HepG2 (cell line): ENCODE data around the gene MYO18B. TPM values are rescaled to one million over a fixed set of nuclear protein-coding genes. Genes with fewer than 3 reads are reported as not detected.

ENCODE experiments used
- MIER3 ChIP-seq: IDR thresholded peaks from 2 replicates; pipeline ENCODE4 v1.6.1; 2016; ENCODE audit warnings: missing compliant biosample characterization, borderline replicate concordance
- NCOA2 ChIP-seq: sonication (generic); formaldehyde crosslinking; IDR thresholded peaks from 2 replicates; pipeline ENCODE4 v1.8.0; 2022; ENCODE audit warnings: inconsistent platforms
- NFYB ChIP-seq: sonication (generic); formaldehyde crosslinking; IDR thresholded peaks from 2 replicates; pipeline ENCODE4 v1.4.0; 2020; ENCODE audit warnings: missing genetic modification reagents
- SOX6 ChIP-seq, 2 experiments: fragments of 450-650 bp in 1 of 2; sonication (generic) in 1 of 2; formaldehyde crosslinking in 1 of 2; IDR thresholded peaks; 2 replicates each; pipeline versions ENCODE4 v1.4.0 to v1.6.1; 2017 to 2020; ENCODE audit warnings: antibody characterized with exemption in 1 of 2, mild to moderate bottlenecking in 1 of 2, missing genetic modification reagents in 1 of 2
- ZNF615 ChIP-seq: sonication (generic); formaldehyde crosslinking; IDR thresholded peaks from 2 replicates; pipeline ENCODE4 v1.5.0; 2020; ENCODE audit warnings: mild to moderate bottlenecking, missing genetic modification reagents, borderline replicate concordance
- ZNF841 ChIP-seq: sonication (generic); formaldehyde crosslinking; IDR thresholded peaks from 2 replicates; pipeline ENCODE4 v1.8.1; 2023; ENCODE audit warnings: missing genetic modification reagents, borderline replicate concordance
- polyA plus RNA-seq, 8 experiments: library from polyadenylated mRNA; depleted of rRNA in 3 of 8; stranded (reverse) in 7 of 8; unstranded in 1 of 8; fragments of >200 nt; fragmentation: Illumina TruSeq in 4 of 8; extraction: Trizol in 4 of 8; gene quantifications; 2 replicates each; pipeline versions ENCODE4 v1.2.1 to v1.2.3, GENCODE V29; 2011 to 2016; ENCODE audit warnings: low read depth in 4 of 8, missing spikeins in 1 of 8, mixed read lengths in 1 of 8; ENCODE audit not compliant: insufficient read depth in 1 of 8
- total RNA-seq, 5 experiments: library from RNA; depleted of rRNA; stranded (reverse); fragments of >200 nt; fragmentation: Illumina TruSeq; extraction: Trizol; gene quantifications; 2 replicates each; pipeline ENCODE4 v1.2.3, GENCODE V29; 2016; ENCODE audit warnings: low read depth in 1 of 5
- TF ChIP-seq, protein P1 (sequence below): sonication (generic); formaldehyde crosslinking; IDR thresholded peaks from one replicate; pipeline ENCODE4 v1.5.1; 2020; ENCODE audit warnings: mild to moderate bottlenecking, missing genetic modification reagents; ENCODE audit errors: not compliant biosample characterization
- TF ChIP-seq, protein P2 (sequence below): sonication (generic); formaldehyde crosslinking; IDR thresholded peaks from 2 replicates; pipeline ENCODE4 v1.4.0; 2020; ENCODE audit warnings: mild to moderate bottlenecking, missing genetic modification reagents, borderline replicate concordance
- TF ChIP-seq, protein P3 (sequence below): sonication (generic); formaldehyde crosslinking; IDR thresholded peaks from 2 replicates; pipeline ENCODE4 v1.8.0; 2022; ENCODE audit warnings: missing genetic modification reagents, low read depth, mild to moderate bottlenecking, borderline replicate concordance

MYO18B gene
- total and polyA plus RNA-seq, 2 of the 13 experiments (the other 11 are each of a cell fraction or from before 2014, with no cell fraction given), result 0.01 TPM; not detected in 1

DNA sequence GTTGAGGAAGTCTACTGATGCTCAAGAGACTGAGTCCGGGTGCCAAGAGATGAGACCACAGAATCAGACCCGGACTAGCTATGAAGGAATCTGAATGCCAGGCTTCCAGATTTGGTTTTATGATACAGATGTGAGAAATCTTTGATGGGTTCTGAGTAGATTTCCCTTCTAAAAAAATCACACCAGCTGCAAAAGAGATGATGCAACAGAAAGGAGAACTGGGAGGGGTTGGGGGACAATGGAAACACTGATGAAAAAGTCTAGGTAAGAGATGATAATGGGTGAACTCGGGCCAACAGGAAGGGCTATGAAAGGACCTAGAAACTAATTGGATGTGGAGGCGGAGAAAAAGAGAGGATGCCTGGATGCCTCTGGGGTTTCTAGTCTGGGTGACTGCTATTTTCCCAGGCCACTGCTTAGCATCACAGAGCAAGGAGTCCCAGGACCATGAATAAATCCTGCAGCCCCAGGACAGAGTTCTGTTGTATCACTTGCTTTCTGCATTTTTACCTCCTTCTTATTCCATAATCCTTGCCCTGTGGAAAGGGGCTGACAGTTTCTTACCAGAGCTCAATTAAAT is 311.8 kb downstream of the MYO18B start (continued):
- TF ChIP-seq, protein P1, sequence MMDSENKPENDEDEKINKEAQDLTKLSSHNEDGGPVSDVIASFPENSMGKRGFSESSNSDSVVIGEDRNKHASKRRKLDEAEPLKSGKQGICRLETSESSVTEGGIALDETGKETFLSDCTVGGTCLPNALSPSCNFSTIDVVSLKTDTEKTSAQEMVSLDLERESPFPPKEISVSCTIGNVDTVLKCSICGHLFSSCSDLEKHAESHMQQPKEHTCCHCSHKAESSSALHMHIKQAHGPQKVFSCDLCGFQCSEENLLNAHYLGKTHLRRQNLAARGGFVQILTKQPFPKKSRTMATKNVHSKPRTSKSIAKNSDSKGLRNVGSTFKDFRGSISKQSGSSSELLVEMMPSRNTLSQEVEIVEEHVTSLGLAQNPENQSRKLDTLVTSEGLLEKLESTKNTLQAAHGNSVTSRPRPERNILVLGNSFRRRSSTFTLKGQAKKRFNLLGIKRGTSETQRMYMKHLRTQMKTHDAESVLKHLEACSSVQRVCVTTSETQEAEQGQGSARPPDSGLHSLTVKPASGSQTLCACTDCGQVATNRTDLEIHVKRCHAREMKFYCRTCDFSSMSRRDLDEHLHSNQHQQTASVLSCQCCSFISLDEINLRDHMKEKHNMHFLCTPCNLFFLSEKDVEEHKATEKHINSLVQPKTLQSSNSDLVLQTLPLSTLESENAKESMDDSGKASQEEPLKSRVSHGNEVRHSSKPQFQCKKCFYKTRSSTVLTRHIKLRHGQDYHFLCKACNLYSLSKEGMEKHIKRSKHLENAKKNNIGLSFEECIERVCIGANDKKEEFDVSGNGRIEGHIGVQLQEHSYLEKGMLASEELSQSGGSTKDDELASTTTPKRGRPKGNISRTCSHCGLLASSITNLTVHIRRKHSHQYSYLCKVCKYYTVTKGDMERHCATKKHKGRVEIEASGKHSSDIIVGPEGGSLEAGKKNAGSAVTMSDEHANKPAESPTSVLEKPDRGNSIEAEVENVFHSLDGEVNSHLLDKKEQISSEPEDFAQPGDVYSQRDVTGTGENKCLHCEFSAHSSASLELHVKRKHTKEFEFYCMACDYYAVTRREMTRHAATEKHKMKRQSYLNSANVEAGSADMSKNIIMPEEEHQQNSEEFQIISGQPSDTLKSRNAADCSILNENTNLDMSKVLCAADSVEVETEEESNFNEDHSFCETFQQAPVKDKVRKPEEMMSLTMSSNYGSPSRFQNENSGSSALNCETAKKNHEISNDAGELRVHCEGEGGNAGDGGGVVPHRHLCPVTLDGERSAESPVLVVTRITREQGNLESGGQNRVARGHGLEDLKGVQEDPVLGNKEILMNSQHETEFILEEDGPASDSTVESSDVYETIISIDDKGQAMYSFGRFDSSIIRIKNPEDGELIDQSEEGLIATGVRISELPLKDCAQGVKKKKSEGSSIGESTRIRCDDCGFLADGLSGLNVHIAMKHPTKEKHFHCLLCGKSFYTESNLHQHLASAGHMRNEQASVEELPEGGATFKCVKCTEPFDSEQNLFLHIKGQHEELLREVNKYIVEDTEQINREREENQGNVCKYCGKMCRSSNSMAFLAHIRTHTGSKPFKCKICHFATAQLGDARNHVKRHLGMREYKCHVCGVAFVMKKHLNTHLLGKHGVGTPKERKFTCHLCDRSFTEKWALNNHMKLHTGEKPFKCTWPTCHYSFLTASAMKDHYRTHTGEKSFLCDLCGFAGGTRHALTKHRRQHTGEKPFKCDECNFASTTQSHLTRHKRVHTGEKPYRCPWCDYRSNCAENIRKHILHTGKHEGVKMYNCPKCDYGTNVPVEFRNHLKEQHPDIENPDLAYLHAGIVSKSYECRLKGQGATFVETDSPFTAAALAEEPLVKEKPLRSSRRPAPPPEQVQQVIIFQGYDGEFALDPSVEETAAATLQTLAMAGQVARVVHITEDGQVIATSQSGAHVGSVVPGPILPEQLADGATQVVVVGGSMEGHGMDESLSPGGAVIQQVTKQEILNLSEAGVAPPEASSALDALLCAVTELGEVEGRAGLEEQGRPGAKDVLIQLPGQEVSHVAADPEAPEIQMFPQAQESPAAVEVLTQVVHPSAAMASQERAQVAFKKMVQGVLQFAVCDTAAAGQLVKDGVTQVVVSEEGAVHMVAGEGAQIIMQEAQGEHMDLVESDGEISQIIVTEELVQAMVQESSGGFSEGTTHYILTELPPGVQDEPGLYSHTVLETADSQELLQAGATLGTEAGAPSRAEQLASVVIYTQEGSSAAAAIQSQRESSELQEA, result no peak
- TF ChIP-seq ZNF841 (CRISPR knock-in tag) (no peak), NCOA2 (CRISPR knock-in tag) (no peak), ZNF615 (CRISPR knock-in tag) (no peak), SOX6 (IDR thresholded peaks at IDR 0.05) (no peak), SOX6 (CRISPR knock-in tag; IDR thresholded peaks at IDR 0.05) (no peak), MIER3 (CRISPR knock-in tag) (no peak), NFYB (no peak)
- TF ChIP-seq, protein P2, sequence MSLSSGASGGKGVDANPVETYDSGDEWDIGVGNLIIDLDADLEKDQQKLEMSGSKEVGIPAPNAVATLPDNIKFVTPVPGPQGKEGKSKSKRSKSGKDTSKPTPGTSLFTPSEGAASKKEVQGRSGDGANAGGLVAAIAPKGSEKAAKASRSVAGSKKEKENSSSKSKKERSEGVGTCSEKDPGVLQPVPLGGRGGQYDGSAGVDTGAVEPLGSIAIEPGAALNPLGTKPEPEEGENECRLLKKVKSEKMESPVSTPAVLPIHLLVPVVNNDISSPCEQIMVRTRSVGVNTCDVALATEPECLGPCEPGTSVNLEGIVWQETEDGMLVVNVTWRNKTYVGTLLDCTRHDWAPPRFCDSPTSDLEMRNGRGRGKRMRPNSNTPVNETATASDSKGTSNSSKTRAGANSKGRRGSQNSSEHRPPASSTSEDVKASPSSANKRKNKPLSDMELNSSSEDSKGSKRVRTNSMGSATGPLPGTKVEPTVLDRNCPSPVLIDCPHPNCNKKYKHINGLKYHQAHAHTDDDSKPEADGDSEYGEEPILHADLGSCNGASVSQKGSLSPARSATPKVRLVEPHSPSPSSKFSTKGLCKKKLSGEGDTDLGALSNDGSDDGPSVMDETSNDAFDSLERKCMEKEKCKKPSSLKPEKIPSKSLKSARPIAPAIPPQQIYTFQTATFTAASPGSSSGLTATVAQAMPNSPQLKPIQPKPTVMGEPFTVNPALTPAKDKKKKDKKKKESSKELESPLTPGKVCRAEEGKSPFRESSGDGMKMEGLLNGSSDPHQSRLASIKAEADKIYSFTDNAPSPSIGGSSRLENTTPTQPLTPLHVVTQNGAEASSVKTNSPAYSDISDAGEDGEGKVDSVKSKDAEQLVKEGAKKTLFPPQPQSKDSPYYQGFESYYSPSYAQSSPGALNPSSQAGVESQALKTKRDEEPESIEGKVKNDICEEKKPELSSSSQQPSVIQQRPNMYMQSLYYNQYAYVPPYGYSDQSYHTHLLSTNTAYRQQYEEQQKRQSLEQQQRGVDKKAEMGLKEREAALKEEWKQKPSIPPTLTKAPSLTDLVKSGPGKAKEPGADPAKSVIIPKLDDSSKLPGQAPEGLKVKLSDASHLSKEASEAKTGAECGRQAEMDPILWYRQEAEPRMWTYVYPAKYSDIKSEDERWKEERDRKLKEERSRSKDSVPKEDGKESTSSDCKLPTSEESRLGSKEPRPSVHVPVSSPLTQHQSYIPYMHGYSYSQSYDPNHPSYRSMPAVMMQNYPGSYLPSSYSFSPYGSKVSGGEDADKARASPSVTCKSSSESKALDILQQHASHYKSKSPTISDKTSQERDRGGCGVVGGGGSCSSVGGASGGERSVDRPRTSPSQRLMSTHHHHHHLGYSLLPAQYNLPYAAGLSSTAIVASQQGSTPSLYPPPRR (CRISPR knock-in tag), result no peak
- TF ChIP-seq, protein P3, sequence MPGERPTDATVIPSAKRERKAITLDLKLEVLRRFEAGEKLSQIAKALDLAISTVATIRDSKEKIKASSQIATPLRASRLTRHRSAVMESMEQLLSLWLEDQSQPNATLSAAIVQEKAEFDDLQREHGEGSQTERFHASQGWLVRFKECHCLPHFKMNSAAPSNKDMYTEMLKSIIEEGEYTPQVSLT (CRISPR knock-in tag), result no peak
- TF ChIP-seq, all 625 proteins: peak for 0
